ENCODE data around the gene MTG2.

GRCh38 chr20:62159839-62160238 lies 23.0 kb upstream of the MTG2 start:
- TF ChIP-seq CTCF (conservative IDR thresholded peaks at IDR 0.05; ENCODE audit: low read depth, low read length) (no peak), EZH2 (IDR thresholded peaks at IDR 0.05; ENCODE audit: low read length, unreplicated experiment) (no peak), EZH2phosphoT487 (IDR thresholded peaks at IDR 0.05; ENCODE audit: borderline replicate concordance, low read length) (no peak)

All from PC-3 (cell line).